GM18526 (cell line): ENCODE measurements around the gene ZNF256.
A peak's percentile ranks its signal among the peaks of the same experiment; 100 is the strongest.

ENCODE experiments used
- POLR2A ChIP-seq: IDR thresholded peaks from 3 replicates; pipeline ENCODE4 v1.6.1; 2011; ENCODE audit not compliant: insufficient read length; ENCODE audit errors: extremely low read depth

Gene ZNF256

DNA sequence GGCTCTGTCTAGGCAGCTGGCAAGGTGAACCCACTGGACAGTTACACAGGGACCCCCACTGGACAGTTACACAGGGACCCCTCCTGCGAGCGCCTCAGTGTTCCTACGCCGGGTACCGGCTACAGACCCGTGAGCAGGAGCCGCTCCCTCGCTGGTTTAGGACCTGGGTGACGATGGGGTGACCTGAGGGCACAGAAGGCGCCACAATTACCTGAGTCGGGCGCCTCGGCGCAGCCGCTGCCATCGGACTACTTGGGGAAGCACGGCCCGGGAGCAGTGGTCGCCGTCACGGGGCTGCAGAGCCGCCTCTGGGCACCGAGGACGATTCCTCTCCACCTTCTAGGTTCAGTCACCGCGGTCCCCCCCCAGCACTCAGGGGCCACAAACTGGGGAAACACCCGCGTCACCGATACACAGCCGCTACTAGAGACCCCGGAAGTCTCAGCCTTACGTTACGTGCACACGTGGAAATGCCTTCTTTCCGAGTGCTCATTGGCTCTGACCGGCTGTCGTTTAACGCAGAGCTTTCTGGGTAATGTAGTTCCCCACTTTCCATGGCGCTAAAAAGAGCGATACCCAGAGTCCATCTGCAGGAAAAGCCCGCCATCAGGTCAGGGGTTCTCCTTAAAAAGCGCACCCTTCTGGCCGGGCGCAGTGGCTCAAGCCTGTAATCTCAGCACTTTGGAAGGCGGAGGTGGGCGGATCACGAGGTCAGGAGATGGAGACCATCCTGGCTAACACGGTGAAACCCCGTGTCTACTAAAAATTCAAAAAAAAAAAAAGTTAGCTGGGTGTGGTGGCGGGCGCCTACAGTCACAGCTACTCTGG, 31.1 kb downstream of the ZNF256 start, which contains the start of gene ZNF417:
TSS of gene ZNF417 (minus strand) at position 425 of the 828 bp plus-strand sequence. CDS start at position 244, 181 bp downstream.
- peak; percentile 69 for TF ChIP-seq POLR2A

DNA sequence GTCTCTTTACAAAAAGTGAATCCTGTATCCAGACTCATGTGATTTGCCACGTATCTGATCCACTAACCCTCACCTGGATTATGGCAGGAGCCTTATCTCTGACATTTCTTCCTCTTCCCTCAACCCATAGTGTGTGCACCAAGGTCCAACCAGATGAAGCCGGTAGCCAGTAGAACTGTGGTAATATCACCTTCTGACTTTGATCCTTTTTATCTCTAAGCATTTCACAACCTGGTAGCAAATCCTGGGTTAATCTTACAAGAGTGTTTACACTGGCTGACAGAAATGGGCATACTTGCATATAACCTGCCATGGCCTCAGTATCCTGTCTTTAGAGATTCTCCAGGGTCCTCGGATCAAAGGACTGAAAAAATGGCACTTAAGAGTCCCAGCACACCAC, 33.0 kb downstream of the ZNF256 start:
- no peak for TF ChIP-seq POLR2A

DNA sequence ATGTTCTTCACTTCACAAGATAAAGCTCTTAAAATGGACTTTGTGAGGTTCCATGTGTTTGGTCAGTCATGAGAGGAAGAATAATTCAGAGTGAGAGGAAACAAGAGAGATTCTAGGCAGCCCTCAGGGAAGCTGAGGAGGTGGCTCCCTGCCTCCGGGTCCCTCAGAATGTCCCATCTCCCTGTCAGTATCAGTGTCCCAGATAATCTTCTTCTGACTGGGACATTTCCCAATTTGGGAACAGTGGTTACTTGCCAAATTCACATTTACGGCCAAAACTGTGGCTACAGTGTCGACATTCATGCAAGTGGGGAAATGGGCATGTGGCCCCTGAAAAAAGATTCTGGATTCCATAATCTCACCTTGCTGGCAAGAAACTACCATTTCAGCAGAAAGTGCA, 40.1 kb downstream of the ZNF256 start:
- TF ChIP-seq POLR2A = no peak

DNA sequence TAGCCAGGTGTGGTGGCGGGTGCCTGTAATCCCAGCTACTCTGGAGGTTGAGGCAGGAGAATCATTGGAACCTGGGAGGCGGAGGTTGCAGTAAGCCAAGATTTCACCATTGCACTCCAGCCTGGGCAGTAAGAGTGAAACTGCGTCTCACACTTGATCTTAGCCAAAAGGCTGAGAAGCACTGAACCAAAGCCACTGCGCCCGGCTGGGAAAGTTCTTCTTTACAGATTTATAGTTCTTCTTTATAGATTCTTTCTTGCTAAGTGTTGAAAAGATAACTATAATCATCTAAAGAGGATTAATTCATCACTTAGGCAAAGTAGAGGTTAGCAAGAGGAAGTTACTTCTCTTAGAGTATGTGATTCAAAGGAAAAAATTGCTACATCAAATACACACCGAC, 42.2 kb downstream of the ZNF256 start:
- no peak for TF ChIP-seq POLR2A

DNA sequence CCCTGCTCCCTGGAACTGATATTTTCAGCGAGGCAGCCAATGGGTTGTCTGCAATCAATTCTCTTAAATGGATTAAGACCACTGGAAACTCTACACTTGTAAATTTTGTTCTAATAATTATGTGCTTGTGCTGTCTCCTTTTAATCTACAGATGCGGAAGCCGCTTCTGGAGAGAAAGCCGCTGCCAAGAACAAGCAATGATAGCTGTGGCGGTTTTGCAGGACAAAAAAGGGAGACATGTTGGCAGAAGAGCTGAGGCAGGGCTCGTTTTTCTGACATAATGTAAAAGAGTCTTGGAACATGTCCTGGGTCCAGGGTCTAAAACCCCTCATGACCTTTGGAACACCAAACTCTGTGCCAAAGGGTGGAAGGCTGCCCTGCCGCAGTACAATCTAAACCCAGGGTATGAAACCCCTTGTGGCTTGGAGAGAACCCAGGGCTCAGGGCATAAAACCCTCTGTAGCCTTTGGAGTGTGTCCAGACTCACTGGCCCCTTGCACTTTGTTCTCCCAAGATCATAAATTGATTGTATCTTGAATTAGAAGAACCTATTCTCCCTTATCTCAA, 43.8 kb downstream of the ZNF256 start:
- no peak for TF ChIP-seq POLR2A

DNA sequence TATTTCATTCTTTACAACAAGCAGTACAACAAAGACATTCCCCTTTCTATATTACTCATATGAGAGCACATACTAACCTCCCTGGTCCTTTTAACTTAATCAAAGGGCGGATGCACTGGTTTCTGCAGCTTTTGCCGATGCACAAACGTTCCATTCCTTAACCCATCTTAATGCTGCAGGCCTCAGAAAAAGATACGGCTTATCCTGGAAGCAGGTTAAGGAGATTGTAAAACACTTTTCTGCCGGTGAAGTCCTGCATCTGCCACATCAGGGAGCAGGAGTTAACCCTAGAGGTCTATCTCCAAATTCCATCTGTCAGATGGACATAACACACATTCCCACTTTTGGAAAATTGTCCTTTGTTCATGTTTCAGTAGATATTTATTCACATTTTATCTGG, 47.2 kb downstream of the ZNF256 start:
- no peak for TF ChIP-seq POLR2A
